GM12892 (cell line): Measurements from ENCODE around the gene APLF.
"Not testable (repeated sequence)": the region's sequence is repeated elsewhere in the genome, so short reads cannot be mapped to it uniquely, and the experiment has no call there.

Source experiments
- POLR2A ChIP-seq: IDR thresholded peaks from 2 replicates; pipeline ENCODE4 v1.6.1; 2011; ENCODE audit warnings: low read depth, low read length, control low read depth
- TAF1 ChIP-seq: IDR thresholded peaks from 2 replicates; pipeline ENCODE4 v1.6.1; 2011; ENCODE audit warnings: low read depth, mild to moderate bottlenecking, control low read depth, low read length, borderline replicate concordance

GRCh38 chr2:68600495-68600894 is 133.1 kb downstream of the APLF start:
- TF ChIP-seq POLR2A, TAF1: not testable (repeated sequence)
